Stimulated activated naive CD8-positive, alpha-beta T cell treated with anti-CD3 and anti-CD28 coated beads, Interleukin-15, amount 100 ng/mL, for 72 hours (primary cell): ENCODE measurements around the gene DCX.
A peak's percentile ranks its signal among the peaks of the same experiment; 100 is the strongest.

Experiments
- ATAC-seq: fragments of 150-1000 bp; cut with Tn5 transposase; 2 replicates; pipeline ENCODE4 v1.10.0; 2021; ENCODE audit warnings: mild to moderate bottlenecking, moderate library complexity
- DNase-seq, 2 donors: peaks; one replicate each; pipeline ENCODE4 v3.0.0; 2021 to 2022
- H3K27ac Mint-ChIP-seq, 2 donors: one replicate each; pipeline ENCODE4 v1.8.0; 2022; ENCODE audit warnings: mild to moderate bottlenecking in 2 of 2, mixed read lengths in 2 of 2, moderate library complexity in 2 of 2
- H3K27me3 Mint-ChIP-seq: one replicate; pipeline ENCODE4 v1.8.0; 2022; ENCODE audit warnings: mixed read lengths
- H3K4me1 Mint-ChIP-seq: one replicate; pipeline ENCODE4 v1.8.0; 2022; ENCODE audit warnings: mild to moderate bottlenecking, mixed read lengths
- H3K4me3 Mint-ChIP-seq, 2 donors: one replicate each; pipeline ENCODE4 v1.8.0; 2022; ENCODE audit warnings: mild to moderate bottlenecking in 2 of 2, mixed read lengths in 2 of 2, moderate library complexity in 1 of 2
- H3K9me3 Mint-ChIP-seq, 2 donors: one replicate each; pipeline ENCODE4 v1.8.0; 2022; ENCODE audit warnings: mixed read lengths in 2 of 2

The DCX gene

DNA sequence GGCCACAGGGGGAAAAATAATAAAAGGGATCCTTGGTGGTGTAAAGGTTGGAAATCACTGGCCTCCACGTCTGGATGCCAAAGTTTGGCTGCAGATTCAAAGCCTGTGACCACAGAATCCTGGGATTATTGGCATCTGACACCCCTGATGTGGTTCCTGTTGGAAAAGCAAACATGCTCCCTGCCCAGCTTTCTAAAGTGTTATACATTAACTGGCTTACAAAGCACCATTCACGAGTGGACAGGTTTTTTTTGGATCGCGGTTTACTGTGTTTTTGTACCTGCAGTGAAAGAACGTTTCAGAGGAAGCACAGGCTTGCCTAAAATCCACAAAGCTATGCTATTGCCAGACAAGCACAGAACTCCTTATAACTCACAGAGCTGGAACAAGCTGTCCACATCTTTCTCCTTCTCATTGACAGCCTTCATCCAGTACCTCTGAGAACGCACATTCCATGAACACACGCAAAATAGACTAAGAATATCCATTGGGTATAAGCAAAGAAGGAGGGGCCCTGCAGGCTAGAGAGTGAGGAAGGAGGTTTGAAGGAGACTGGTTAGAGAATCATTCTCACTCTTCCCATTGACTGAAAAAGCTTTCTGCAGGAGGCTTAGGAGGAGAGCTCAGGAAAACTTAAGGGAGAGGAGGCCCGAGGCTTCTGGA is 127.2 kb downstream of the DCX start:
- Mint-ChIP-seq H3K4me3 (no peak overlapping the region), H3K4me1 (no peaks in the 10 kb centered on the region), H3K9me3 (peaks cover 0 to 6% of the 10 kb centered on the region in 2 donors), H3K27me3 (no peaks in the 10 kb centered on the region), H3K27ac (no peak overlapping the region)
- ATAC-seq (no peak), DNase-seq (no peak)

DNA sequence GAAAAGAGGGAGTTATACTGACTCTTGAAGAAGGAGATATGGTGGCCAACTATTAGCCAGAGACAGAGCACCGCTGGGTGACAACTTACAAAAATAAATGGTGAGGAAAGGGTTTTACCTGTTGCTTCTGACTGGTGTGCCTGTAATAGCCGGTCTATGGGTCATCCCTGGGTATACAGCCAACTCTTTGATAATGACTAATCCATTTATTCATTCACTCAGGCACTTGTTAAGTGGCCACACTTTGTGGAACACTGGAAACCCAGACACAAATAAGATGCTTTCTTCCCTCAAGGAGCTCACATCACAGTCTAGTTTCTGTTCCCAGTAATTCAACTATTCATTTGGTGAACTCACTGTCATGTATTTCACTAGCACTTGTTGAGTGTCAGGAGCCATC is 128.5 kb downstream of the DCX start:
- ATAC-seq (no peak), DNase-seq (no peak)
- Mint-ChIP-seq H3K9me3 (peaks cover 0 to 6% of the 10 kb centered on the region in 2 donors), H3K4me3 (no peak overlapping the region), H3K4me1 (no peaks in the 10 kb centered on the region), H3K27ac (no peak overlapping the region), H3K27me3 (no peaks in the 10 kb centered on the region)

- DNase-seq (no peak), ATAC-seq (no peak)
- H3K27ac Mint-ChIP-seq: no peak overlapping the region
- H3K4me1 Mint-ChIP-seq: no peaks in the 10 kb centered on the region
- no peaks in the 10 kb centered on the region for H3K27me3 Mint-ChIP-seq
- no peak overlapping the region for H3K4me3 Mint-ChIP-seq
- peaks cover 0 to 3% of the 10 kb centered on the region in 2 donors for H3K9me3 Mint-ChIP-seq
Observed at GRCh38 chrX:111282991-111283390, 129.0 kb downstream of the DCX start.

GRCh38 chrX:111282139-111282538 is 129.9 kb downstream of the DCX start:
- no peak overlapping the region for H3K27ac Mint-ChIP-seq
- ATAC-seq: no peak
- H3K4me1 Mint-ChIP-seq: no peaks in the 10 kb centered on the region
- no peak for DNase-seq
- H3K4me3 Mint-ChIP-seq: no peak overlapping the region
- H3K27me3 Mint-ChIP-seq: no peaks in the 10 kb centered on the region
- no peaks in the 10 kb centered on the region for H3K9me3 Mint-ChIP-seq

- DNase-seq (no peak), ATAC-seq (no peak)
- H3K9me3 Mint-ChIP-seq: no peaks in the 10 kb centered on the region
- H3K4me1 Mint-ChIP-seq: no peaks in the 10 kb centered on the region
- peak within 1 kb of the TSS in 1 of 2 donors; percentile 42 for H3K27ac Mint-ChIP-seq
- H3K4me3 Mint-ChIP-seq: no peak within 1 kb of the TSS
- peaks cover 8% of the 10 kb centered on the region for H3K27me3 Mint-ChIP-seq
Observed at GRCh38 chrX:111270339-111270738, 141.7 kb downstream of the DCX start, which contains the start of gene CAPN6. TSS of gene CAPN6 (minus strand) at chrX:111270483. CDS start at chrX:111263936, 6,547 bp downstream.

GRCh38 chrX:111268506-111268905 is 143.5 kb downstream of the DCX start:
- Mint-ChIP-seq H3K4me1 (no peaks in the 10 kb centered on the region), H3K9me3 (no peaks in the 10 kb centered on the region), H3K27ac (no peak overlapping the region), H3K4me3 (no peak overlapping the region), H3K27me3 (peaks cover 8% of the 10 kb centered on the region)
- DNase-seq: no peak
- ATAC-seq: no peak

GRCh38 chrX:111265486-111265885 is 146.5 kb downstream of the DCX start:
- peaks cover 8% of the 10 kb centered on the region for H3K27me3 Mint-ChIP-seq
- DNase-seq: no peak
- ATAC-seq: no peak
- no peaks in the 10 kb centered on the region for H3K4me1 Mint-ChIP-seq
- H3K4me3 Mint-ChIP-seq: no peak overlapping the region
- no peaks in the 10 kb centered on the region for H3K9me3 Mint-ChIP-seq
- H3K27ac Mint-ChIP-seq: no peak overlapping the region

DNA sequence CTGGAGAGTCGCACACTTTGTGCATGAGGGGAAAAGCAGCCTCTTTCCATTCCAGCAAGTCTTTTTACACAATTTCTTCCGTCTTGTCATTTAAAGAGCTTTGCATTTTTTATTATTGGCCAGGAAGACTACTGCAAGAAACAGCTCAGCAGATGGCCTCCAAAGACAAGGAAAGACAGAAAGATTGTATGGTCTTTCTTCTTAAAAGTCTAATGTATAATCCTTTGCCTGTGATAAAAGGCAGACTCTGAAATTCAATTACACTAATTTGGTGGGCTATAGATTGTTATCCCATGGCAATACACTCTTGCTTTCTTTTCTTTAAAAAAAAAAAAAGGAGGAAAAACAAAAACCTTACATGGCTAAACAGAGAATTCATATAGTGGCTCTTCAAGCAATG is 147.6 kb downstream of the DCX start:
- DNase-seq (no peak), ATAC-seq (no peak)
- H3K9me3 Mint-ChIP-seq: no peaks in the 10 kb centered on the region
- no peak overlapping the region for H3K27ac Mint-ChIP-seq
- H3K4me3 Mint-ChIP-seq: no peak overlapping the region
- peaks cover 8% of the 10 kb centered on the region for H3K27me3 Mint-ChIP-seq
- no peaks in the 10 kb centered on the region for H3K4me1 Mint-ChIP-seq

DNA sequence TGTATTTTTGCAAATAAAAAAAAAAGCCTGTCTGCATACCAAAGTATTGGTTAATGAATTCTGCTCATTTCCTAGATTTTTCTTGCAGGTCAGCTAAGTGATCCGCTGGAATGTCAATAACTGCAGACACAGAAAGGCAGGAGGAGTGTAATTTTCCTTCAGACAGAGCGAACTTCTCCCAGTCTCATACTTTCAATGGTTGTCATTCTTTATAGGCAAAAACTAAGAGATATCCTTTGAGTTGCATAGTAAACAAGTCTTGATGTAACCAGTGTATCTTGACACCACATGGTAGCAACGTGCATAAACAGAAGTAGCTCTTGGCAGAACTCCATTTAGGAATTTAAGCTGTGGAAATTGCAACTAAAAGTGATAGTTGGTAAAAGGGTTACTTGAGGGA is 149.9 kb downstream of the DCX start:
- Mint-ChIP-seq H3K4me1 (no peaks in the 10 kb centered on the region), H3K27ac (no peak overlapping the region)

GRCh38 chrX:111260451-111260850 is 151.5 kb downstream of the DCX start:
- Mint-ChIP-seq H3K4me3 (no peak overlapping the region), H3K27ac (no peak overlapping the region), H3K4me1 (no peaks in the 10 kb centered on the region), H3K9me3 (no peaks in the 10 kb centered on the region), H3K27me3 (no peaks in the 10 kb centered on the region)
- no peak for DNase-seq
- no peak for ATAC-seq

More for the DNA sequence above, 149.9 kb downstream of the DCX start:
- H3K4me3 Mint-ChIP-seq: no peak overlapping the region
- DNase-seq: no peak
- peaks cover 4% of the 10 kb centered on the region for H3K27me3 Mint-ChIP-seq
- no peak for ATAC-seq
- no peaks in the 10 kb centered on the region for H3K9me3 Mint-ChIP-seq

GRCh38 chrX:111259559-111259958 is 152.4 kb downstream of the DCX start:
- Mint-ChIP-seq H3K27me3 (no peaks in the 10 kb centered on the region), H3K4me1 (no peaks in the 10 kb centered on the region), H3K27ac (no peak overlapping the region), H3K9me3 (no peaks in the 10 kb centered on the region), H3K4me3 (no peak overlapping the region)
- ATAC-seq: no peak
- DNase-seq: no peak

DNA sequence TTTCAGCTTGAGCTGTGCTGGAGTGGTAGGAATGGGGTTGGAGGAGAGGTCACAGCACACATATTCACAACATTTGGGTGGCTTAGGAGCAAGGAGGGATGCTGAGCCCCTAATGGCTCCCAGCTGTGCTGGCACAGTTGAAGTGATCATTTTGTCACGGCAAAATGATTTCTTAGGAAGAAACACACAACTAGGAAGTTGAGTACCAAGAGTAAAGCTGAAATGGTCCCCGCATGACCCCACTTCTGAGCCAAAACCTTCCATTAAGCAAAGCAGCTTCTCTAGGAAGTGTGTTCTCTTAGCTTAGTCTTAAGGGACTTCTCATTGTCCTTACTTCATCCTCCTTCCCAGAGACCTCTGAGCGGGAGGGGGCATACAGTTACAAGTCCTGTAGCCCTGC is 154.3 kb downstream of the DCX start:
- Mint-ChIP-seq H3K27ac (no peak overlapping the region), H3K27me3 (no peaks in the 10 kb centered on the region), H3K9me3 (no peaks in the 10 kb centered on the region), H3K4me3 (no peak overlapping the region), H3K4me1 (no peaks in the 10 kb centered on the region)
- ATAC-seq: no peak
- DNase-seq: no peak

DNA sequence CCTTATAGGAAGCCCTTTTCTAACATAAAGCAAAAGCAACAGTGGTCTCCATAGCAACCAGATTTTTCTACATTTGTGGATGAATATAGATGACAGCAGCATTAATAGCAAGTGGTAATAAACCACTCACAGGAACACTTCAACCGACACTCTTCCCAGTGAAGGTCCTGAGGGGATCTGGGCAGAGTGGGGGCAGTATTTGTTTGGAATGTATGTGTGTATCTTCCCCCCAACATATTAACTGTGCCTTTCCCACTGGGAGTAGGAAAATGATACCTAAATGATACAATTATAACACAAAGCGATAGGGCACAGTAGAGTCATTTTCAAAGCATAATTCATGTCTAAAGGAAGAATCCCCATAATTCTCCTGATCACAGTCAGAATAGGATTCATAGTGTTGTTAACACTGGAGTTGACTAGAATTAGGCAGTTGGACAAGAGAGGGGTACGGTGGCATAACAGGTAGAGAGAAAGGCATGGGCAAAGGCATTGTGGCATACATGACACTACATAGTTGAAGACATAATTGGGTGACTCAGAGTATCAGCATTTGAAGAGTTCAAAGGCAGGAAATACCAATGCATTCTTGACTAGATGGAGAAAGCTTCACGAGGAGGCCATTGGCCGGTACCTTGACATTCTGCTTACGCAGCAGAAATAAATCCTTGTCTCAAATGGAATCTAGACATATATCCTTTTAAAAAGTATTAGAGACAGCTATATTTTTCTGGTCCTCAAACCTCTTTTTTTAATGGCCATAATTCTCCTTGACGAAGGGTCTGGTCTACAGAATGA is 156.9 kb downstream of the DCX start:
- Mint-ChIP-seq H3K4me1 (no peaks in the 10 kb centered on the region), H3K9me3 (no peaks in the 10 kb centered on the region), H3K4me3 (no peak overlapping the region), H3K27me3 (peaks cover 4% of the 10 kb centered on the region), H3K27ac (no peak overlapping the region)
- ATAC-seq (no peak), DNase-seq (no peak)

- no peaks in the 10 kb centered on the region for H3K9me3 Mint-ChIP-seq
Observed at GRCh38 chrX:111244235-111244750, 167.7 kb downstream of the DCX start.

More at GRCh38 chrX:111244235-111244750, 167.7 kb downstream of the DCX start:
- H3K4me1 Mint-ChIP-seq: no peaks in the 10 kb centered on the region
- no peaks in the 10 kb centered on the region for H3K27me3 Mint-ChIP-seq
- no peak overlapping the region for H3K4me3 Mint-ChIP-seq
- DNase-seq (no peak), ATAC-seq (no peak)
- H3K27ac Mint-ChIP-seq: no peak overlapping the region
